Transverse colon (tissue), 4 donors: Measurements from ENCODE around the gene IL17RE. TPM values are rescaled to one million over a fixed set of nuclear protein-coding genes. Genes with fewer than 3 reads are reported as not detected.
A peak's percentile ranks its signal among the peaks of the same experiment; 100 is the strongest.

ENCODE experiments used
- DNase-seq: peaks from one replicate; pipeline ENCODE4 v3.0.0-alpha.2; 2019
- H3K27ac ChIP-seq, 4 donors: fragments of 200-600 bp; sonication (generic); 2 replicates each; pipeline ENCODE4 v1.5.1; 2016 to 2018; ENCODE audit warnings: inconsistent platforms in 4 of 4
- H3K27me3 ChIP-seq: fragments of 200-600 bp; sonication (generic); 2 replicates; pipeline ENCODE4 v1.5.1; 2017; ENCODE audit warnings: inconsistent platforms
- H3K36me3 ChIP-seq, 4 donors: fragments of 200-600 bp; sonication (generic); 2 replicates each; pipeline ENCODE4 v1.5.1; 2017 to 2019; ENCODE audit warnings: inconsistent platforms in 4 of 4
- H3K4me1 ChIP-seq, 4 donors: fragments of 200-600 bp; sonication (generic); 2 replicates each; pipeline ENCODE4 v1.5.1; 2017 to 2020; ENCODE audit warnings: inconsistent platforms in 4 of 4
- H3K4me3 ChIP-seq, 4 donors: fragments of 200-600 bp; sonication (generic); 1 replicate in 1 of 4; 2 replicates in 3 of 4; pipeline versions ENCODE4 v1.5.1 to v1.6.1; 2017 to 2019; ENCODE audit warnings: inconsistent platforms in 4 of 4
- H3K9me3 ChIP-seq, 2 donors: fragments of 200-600 bp; sonication (generic); 2 replicates each; pipeline ENCODE4 v1.5.1; 2017 to 2019; ENCODE audit warnings: inconsistent platforms in 2 of 2
- EP300 ChIP-seq: sonication (generic); formaldehyde crosslinking; IDR thresholded peaks from one replicate; pipeline ENCODE4 v1.6.1; 2017; ENCODE audit warnings: antibody characterized with exemption, low read depth
- POLR2A ChIP-seq: fragments of 450-650 bp; IDR thresholded peaks from one replicate; pipeline ENCODE4 v1.6.1; 2016; ENCODE audit warnings: antibody characterized with exemption, mild to moderate bottlenecking, moderate library complexity
- POLR2AphosphoS5 ChIP-seq, 3 donors: sonication (generic); formaldehyde crosslinking; IDR thresholded peaks; one replicate each; pipeline ENCODE4 v1.6.1; 2016; ENCODE audit warnings: antibody characterized with exemption in 3 of 3
- WGBS, 2 donors: methylation state at CpG; one replicate each; pipeline ENCODE4 v1.1.5; 2018; ENCODE audit warnings: low coverage in 1 of 2; 5-methylcytosine and 5-hydroxymethylcytosine counted together
- in situ Hi-C, 4 donors: fragments of 200-750 bp; cut with MboI; loops; one replicate each; pipeline versions ENCODE4 v1.15.0 to v1.15.1; 2017; ENCODE audit warnings: low sequenced_read_pairs in 3 of 4, low pct_ligation_motif_present in 1 of 4, low pct_unique_long_range_greater_than_20kb in 1 of 4
- intact Hi-C: fragments of 100-400 bp; cut with DNase I; formaldehyde crosslinking; loops from one replicate; pipeline ENCODE4 v1.15.1; 2023; ENCODE audit warnings: low total_unique reads
- total RNA-seq, 4 donors: library from RNA; depleted of rRNA; stranded (reverse); fragments of >200 nt; gene quantifications; one replicate each; pipeline ENCODE4 v1.1.0, GENCODE V29; 2016
- TF ChIP-seq, protein P1 (sequence below), 5 experiments: fragments of 200-600 bp in 3 of 5; fragments of 450-650 bp in 2 of 5; sonication (generic) in 3 of 5; IDR thresholded peaks; 1 replicate in 2 of 5; 2 replicates in 3 of 5; pipeline ENCODE4 v1.5.1; 2016 to 2017; ENCODE audit warnings: antibody characterized with exemption in 5 of 5, inconsistent platforms in 3 of 5, mild to moderate bottlenecking in 2 of 5, moderate library complexity in 1 of 5

Gene IL17RE
- total RNA-seq, 4 donors from 2014 or later: 81.5 to 178 (median 108) TPM

DNA sequence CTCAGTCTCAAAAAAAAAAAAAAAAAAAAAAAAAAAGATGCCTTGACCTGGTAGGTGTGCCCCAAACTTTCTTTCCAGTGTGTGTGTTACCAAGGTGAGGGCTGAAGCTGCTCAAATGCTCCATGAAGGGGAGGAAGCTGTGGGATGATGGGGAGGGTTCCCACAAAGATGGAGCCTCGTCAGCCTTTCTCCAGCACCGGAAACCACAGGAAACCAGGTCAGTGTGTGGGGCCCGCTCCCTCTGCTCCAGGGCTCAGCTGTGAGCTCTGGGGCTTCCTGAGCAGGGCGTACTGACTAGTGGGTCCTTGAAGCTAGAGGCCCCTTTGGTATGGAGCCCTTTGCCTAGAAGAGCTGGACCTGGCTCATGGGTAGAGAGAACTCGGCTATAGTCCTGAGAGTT lies 681 bp upstream of the IL17RE start:
- Histone ChIP-seq H3K9me3 (no peaks in the 10 kb centered on the region), H3K4me1 (peaks cover 8 to 48% (median 41%) of the 10 kb centered on the region in 4 donors), H3K27me3 (no peaks in the 10 kb centered on the region), H3K27ac (peak overlapping the region; percentile 79 to 94 (median 86)), H3K4me3 (peak overlapping the region in 1 of 4 donors; percentile 55), H3K36me3 (peaks cover 0 to 4% (median 0%) of the 10 kb centered on the region in 4 donors)
- TF ChIP-seq, protein P1, sequence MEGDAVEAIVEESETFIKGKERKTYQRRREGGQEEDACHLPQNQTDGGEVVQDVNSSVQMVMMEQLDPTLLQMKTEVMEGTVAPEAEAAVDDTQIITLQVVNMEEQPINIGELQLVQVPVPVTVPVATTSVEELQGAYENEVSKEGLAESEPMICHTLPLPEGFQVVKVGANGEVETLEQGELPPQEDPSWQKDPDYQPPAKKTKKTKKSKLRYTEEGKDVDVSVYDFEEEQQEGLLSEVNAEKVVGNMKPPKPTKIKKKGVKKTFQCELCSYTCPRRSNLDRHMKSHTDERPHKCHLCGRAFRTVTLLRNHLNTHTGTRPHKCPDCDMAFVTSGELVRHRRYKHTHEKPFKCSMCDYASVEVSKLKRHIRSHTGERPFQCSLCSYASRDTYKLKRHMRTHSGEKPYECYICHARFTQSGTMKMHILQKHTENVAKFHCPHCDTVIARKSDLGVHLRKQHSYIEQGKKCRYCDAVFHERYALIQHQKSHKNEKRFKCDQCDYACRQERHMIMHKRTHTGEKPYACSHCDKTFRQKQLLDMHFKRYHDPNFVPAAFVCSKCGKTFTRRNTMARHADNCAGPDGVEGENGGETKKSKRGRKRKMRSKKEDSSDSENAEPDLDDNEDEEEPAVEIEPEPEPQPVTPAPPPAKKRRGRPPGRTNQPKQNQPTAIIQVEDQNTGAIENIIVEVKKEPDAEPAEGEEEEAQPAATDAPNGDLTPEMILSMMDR (IDR thresholded peaks at IDR 0.05): no peak
- TF ChIP-seq POLR2AphosphoS5 (IDR thresholded peaks at IDR 0.05): no peak
- TF ChIP-seq POLR2A: no peak
- no peak for TF ChIP-seq EP300
- 63% methylated on average over 5 of the region's 5 CpGs; no CpG with 5 or more reads in 1 of the 2 donors for WGBS, 2 donors
- intact Hi-C loops (no loop called here), in situ Hi-C loops (no loop called here)
- no peak for DNase-seq

DNA sequence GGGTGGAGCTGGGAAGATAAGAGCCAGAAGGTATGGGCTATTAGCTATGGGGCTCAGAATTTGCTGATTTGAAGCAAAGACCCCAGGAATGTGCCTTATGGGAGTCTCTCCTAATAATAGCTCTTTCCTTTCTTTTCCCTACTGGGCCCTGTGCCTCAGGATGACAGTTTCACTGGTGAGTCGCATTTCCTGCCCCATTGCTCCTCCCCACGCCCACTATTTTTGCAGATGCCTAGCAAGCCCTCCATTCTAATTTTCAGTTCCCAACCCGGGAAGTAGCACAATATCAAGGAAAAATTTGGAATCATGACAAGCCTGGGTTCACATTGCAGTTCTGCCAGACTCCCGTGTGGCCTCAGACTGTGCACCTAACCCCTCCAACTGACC lies 583 bp downstream of the IL17RE start:
- Histone ChIP-seq H3K4me1 (peaks cover 8 to 36% (median 29%) of the 10 kb centered on the region in 4 donors), H3K9me3 (no peaks in the 10 kb centered on the region), H3K27me3 (no peaks in the 10 kb centered on the region), H3K4me3 (peak overlapping the region; percentile 3 to 55 (median 36)), H3K27ac (peak overlapping the region; percentile 79 to 94 (median 86)), H3K36me3 (peaks cover 0 to 6% (median 0%) of the 10 kb centered on the region in 4 donors)
- intact Hi-C loops (no loop called here), in situ Hi-C loops (no loop called here)
- WGBS, 2 donors: 18% methylated on average over 4 of the region's 4 CpGs; no CpG with 5 or more reads in 1 of the 2 donors
- TF ChIP-seq, protein P1 (IDR thresholded peaks at IDR 0.05): no peak
- no peak for TF ChIP-seq EP300
- no peak for TF ChIP-seq POLR2AphosphoS5 (IDR thresholded peaks at IDR 0.05)
- no peak for TF ChIP-seq POLR2A
- no peak for DNase-seq

DNA sequence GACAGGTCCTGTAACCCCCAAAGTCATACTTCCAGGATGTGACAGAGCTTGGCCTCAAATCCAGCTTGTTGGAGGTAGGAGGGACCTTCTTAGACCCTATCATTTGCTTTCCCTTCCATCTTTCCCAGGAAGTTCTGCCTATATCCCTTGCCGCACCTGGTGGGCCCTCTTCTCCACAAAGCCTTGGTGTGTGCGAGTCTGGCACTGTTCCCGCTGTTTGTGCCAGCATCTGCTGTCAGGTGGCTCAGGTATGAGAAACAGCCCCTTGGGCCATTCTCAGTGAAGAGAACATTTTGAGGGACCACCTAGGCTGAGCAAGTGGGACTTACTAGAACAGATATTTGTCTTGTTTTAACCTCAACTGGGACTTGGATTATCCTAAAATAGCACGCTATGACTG lies 1.3 kb downstream of the IL17RE start:
- Histone ChIP-seq H3K4me1 (peaks cover 5 to 29% (median 22%) of the 10 kb centered on the region in 4 donors), H3K4me3 (peak overlapping the region in 3 of 4 donors; percentile 29 to 55 (median 42)), H3K9me3 (no peaks in the 10 kb centered on the region), H3K27ac (peak overlapping the region; percentile 79 to 94 (median 86)), H3K27me3 (no peaks in the 10 kb centered on the region), H3K36me3 (peaks cover 0 to 6% (median 0%) of the 10 kb centered on the region in 4 donors)
- no peak for DNase-seq
- TF ChIP-seq EP300 (no peak), POLR2AphosphoS5 (IDR thresholded peaks at IDR 0.05) (no peak), POLR2A (no peak)
- TF ChIP-seq, protein P1 (IDR thresholded peaks at IDR 0.05): no peak
- WGBS, 2 donors: 64 to 100% methylated on average over 1 to 4 of the region's 4 CpGs
- in situ Hi-C loops (no loop called here), intact Hi-C loops (no loop called here)

DNA sequence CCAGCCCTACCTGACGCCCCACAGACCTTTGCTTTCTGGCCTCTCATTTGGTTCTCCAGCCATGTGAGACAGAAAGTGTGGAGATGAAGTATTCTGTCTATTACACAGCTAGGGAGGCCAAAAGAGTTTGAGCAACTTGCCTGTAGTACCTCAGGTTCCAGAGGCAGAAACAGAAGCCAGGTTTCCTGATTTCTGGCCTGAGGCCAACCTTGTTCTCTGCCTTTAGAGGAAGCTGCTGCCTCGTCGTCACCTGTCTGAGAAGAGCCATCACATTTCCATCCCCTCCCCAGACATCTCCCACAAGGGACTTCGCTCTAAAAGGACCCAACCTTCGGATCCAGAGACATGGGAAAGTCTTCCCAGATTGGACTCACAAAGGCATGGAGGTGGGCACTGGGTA lies 3.8 kb downstream of the IL17RE start:
- TF ChIP-seq, protein P1 (IDR thresholded peaks at IDR 0.05): no peak
- TF ChIP-seq POLR2AphosphoS5 (IDR thresholded peaks at IDR 0.05) (no peak), EP300 (no peak), POLR2A (no peak)
- WGBS, 2 donors: 78% methylated on average over 5 of the region's 5 CpGs; no CpG with 5 or more reads in 1 of the 2 donors
- peaks cover 5 to 20% (median 12%) of the 10 kb centered on the region in 4 donors for H3K4me1 ChIP-seq
- no peaks in the 10 kb centered on the region for H3K9me3 ChIP-seq
- H3K4me3 ChIP-seq: no peak overlapping the region
- intact Hi-C loops (no loop called here), in situ Hi-C loops (no loop called here)
- peaks cover 0 to 6% (median 0%) of the 10 kb centered on the region in 4 donors for H3K36me3 ChIP-seq
- no peak overlapping the region for H3K27ac ChIP-seq
- no peak for DNase-seq
- no peaks in the 10 kb centered on the region for H3K27me3 ChIP-seq
